ENCODE data around the gene CENPF.

Gene CENPF

GRCh38 chr1:214623430-214623829, 20.4 kb downstream of the CENPF start:
- no peak for DNase-seq

- DNase-seq: no peak
These were observed 29.1 kb downstream of the CENPF start for GRCh38 chr1:214632091-214632490.

GRCh38 chr1:214633686-214634085, 30.7 kb downstream of the CENPF start:
- DNase-seq: peak in 1 of 2 experiments; percentile 38

GRCh38 chr1:214634267-214634666, 31.3 kb downstream of the CENPF start:
- no peak for DNase-seq

GRCh38 chr1:214635086-214635485, 32.1 kb downstream of the CENPF start:
- DNase-seq: no peak

GRCh38 chr1:214635506-214635905, 32.5 kb downstream of the CENPF start:
- DNase-seq: no peak

- peak; percentile 76 to 95 for DNase-seq
These were observed 33.4 kb downstream of the CENPF start for GRCh38 chr1:214636436-214636835.

GRCh38 chr1:214637125-214637524, 34.1 kb downstream of the CENPF start:
- no peak for DNase-seq

GRCh38 chr1:214637722-214638458, 34.9 kb downstream of the CENPF start:
- DNase-seq: peak; percentile 29 to 57

- no peak for DNase-seq
These were observed 35.4 kb downstream of the CENPF start for GRCh38 chr1:214638459-214638807.

GRCh38 chr1:214638997-214639396, 36.0 kb downstream of the CENPF start:
- no peak for DNase-seq

- no peak for DNase-seq
These were observed 37.6 kb downstream of the CENPF start for GRCh38 chr1:214640431-214641213.

- no peak for DNase-seq
These were observed 38.4 kb downstream of the CENPF start for GRCh38 chr1:214641214-214641895.

- no peak for DNase-seq
These were observed 40.0 kb downstream of the CENPF start for GRCh38 chr1:214643030-214643429.

- DNase-seq: no peak
These were observed 42.7 kb downstream of the CENPF start for GRCh38 chr1:214645712-214646111.

GRCh38 chr1:214648801-214649200, 45.8 kb downstream of the CENPF start:
- DNase-seq: no peak

GRCh38 chr1:214649607-214650006, 46.6 kb downstream of the CENPF start:
- no peak for DNase-seq

GRCh38 chr1:214650664-214651063, 47.7 kb downstream of the CENPF start:
- DNase-seq: no peak

GRCh38 chr1:214657299-214657698, 54.3 kb downstream of the CENPF start:
- DNase-seq: no peak

- DNase-seq: no peak
These were observed 55.2 kb downstream of the CENPF start for GRCh38 chr1:214658175-214658574.

GRCh38 chr1:214658785-214659184, 55.8 kb downstream of the CENPF start:
- DNase-seq: no peak

- no peak for DNase-seq
These were observed 57.2 kb downstream of the CENPF start for GRCh38 chr1:214660190-214660589.

- DNase-seq: no peak
These were observed 57.9 kb downstream of the CENPF start for GRCh38 chr1:214660900-214661299.
